AG04450 (cell line): ENCODE measurements around the gene SLC28A1. TPM values are rescaled to one million over a fixed set of nuclear protein-coding genes. Genes with fewer than 3 reads are reported as not detected.

Source experiments
- CTCF ChIA-PET: fragments of 300-600, 350-600 bp; formaldehyde crosslinking; extraction: SDS; loops from one replicate; lab custom pipeline; 2022; ENCODE audit warnings: antibody characterized with exemption, inconsistent platforms; lab: Charles Lee
- POLR2A ChIA-PET: fragments of 350-600 bp; formaldehyde crosslinking; extraction: SDS; loops from one replicate; lab custom pipeline; 2021; ENCODE audit warnings: antibody characterized with exemption, inconsistent platforms; lab: Yijun Ruan, JAX
- DNase-seq: peaks from one replicate; pipeline ENCODE4 v3.0.0-alpha.2; 2011; ENCODE audit warnings: low read depth, low spot score
- H3K27ac ChIP-seq: one replicate; pipeline ENCODE4 v1.5.1; 2012; ENCODE audit warnings: low read depth, low read length, control low read depth
- H3K27me3 ChIP-seq: one replicate; pipeline ENCODE4 v1.6.0; 2012; ENCODE audit warnings: low read length; ENCODE audit not compliant: control insufficient read depth, insufficient read depth
- H3K4me3 ChIP-seq: 2 replicates; pipeline ENCODE4 v1.5.1; 2011; ENCODE audit warnings: mild to moderate bottlenecking, low read depth, low read length, control low read depth
- H3K9me3 ChIP-seq: 2 replicates; pipeline ENCODE4 v1.5.1; 2012; ENCODE audit warnings: low read length; ENCODE audit not compliant: control insufficient read depth, insufficient read depth
- polyA plus RNA-seq: library from polyadenylated mRNA; depleted of rRNA; stranded (reverse); fragments of >200 nt; gene quantifications from 2 replicates; pipeline ENCODE4 v1.2.3, GENCODE V29; 2011
- TF ChIP-seq, protein P1 (sequence below): IDR thresholded peaks from 2 replicates; pipeline ENCODE4 v1.5.1; 2011; ENCODE audit warnings: low read depth, low read length, control low read depth, inconsistent platforms

The SLC28A1 gene
- polyA plus RNA-seq, 1 experiment: not detected

DNA sequence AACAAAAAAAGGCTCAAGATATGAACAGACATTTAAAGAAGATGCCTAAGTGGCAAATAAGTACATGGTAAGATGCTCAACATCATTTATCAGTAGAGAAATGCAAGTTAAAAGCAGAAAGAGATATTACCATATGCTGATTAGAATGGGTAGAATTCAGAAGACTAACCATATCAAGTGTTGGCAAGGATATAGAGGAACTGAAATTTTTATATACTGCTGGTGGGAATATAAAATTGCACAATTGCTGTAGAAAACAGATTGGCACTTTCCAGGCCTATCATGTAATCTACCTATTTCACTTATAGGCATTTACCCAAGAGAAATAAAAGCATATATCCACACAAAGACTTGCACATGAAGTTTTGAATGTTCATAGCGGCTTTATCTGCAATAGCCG, 17.1 kb downstream of the SLC28A1 start:
- no peak overlapping the region for H3K27ac ChIP-seq
- no peak overlapping the region for H3K4me3 ChIP-seq
- ChIA-PET CTCF (interaction anchor here (0.6 kb wide), 1 partner anchor 243 kb away, joined by 4 read pairs; no protein-coding TSS in a partner anchor), POLR2A (no interaction called here)
- H3K9me3 ChIP-seq: no peaks in the 10 kb centered on the region
- no peak for DNase-seq
- peaks cover 6% of the 10 kb centered on the region for H3K27me3 ChIP-seq
- TF ChIP-seq, protein P1, sequence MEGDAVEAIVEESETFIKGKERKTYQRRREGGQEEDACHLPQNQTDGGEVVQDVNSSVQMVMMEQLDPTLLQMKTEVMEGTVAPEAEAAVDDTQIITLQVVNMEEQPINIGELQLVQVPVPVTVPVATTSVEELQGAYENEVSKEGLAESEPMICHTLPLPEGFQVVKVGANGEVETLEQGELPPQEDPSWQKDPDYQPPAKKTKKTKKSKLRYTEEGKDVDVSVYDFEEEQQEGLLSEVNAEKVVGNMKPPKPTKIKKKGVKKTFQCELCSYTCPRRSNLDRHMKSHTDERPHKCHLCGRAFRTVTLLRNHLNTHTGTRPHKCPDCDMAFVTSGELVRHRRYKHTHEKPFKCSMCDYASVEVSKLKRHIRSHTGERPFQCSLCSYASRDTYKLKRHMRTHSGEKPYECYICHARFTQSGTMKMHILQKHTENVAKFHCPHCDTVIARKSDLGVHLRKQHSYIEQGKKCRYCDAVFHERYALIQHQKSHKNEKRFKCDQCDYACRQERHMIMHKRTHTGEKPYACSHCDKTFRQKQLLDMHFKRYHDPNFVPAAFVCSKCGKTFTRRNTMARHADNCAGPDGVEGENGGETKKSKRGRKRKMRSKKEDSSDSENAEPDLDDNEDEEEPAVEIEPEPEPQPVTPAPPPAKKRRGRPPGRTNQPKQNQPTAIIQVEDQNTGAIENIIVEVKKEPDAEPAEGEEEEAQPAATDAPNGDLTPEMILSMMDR: no peak

GRCh38 chr15:84903751-84904150, 19.3 kb downstream of the SLC28A1 start:
- no peak overlapping the region for H3K27ac ChIP-seq
- DNase-seq: no peak
- no peaks in the 10 kb centered on the region for H3K9me3 ChIP-seq
- H3K27me3 ChIP-seq: peaks cover 6% of the 10 kb centered on the region
- POLR2A ChIA-PET: no interaction called here
- CTCF ChIA-PET: interaction anchor here (0.5 to 2.9 kb wide), 2 partner anchors 25 to 268 kb away, joined by 3 to 8 read pairs; no protein-coding TSS in a partner anchor
- H3K4me3 ChIP-seq: no peak overlapping the region
- TF ChIP-seq, protein P1: no peak

DNA sequence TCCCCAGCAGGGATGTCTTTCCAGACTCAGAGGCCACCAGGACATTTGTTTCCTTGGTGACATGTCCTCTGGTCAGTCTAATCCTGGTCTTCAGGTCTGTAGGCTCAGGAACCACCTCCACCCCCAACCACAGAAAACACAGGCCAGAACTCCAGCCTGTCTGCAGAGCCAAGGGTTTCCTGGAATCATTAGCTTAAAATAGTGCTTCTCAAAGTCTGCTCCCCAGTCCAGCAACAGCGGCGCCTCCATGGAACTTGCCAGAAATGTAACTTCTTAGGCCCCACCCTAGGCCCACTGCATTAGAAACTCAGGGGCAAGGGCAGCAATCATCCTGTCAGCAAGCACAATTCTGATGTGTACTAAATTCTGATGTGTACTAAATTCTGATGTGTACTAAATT, 20.0 kb downstream of the SLC28A1 start:
- Histone ChIP-seq H3K27me3 (peaks cover 6% of the 10 kb centered on the region), H3K9me3 (no peaks in the 10 kb centered on the region), H3K27ac (no peak overlapping the region), H3K4me3 (no peak overlapping the region)
- TF ChIP-seq, protein P1: no peak
- no peak for DNase-seq
- CTCF ChIA-PET: interaction anchor here (0.6 to 2.9 kb wide), 3 partner anchors 24 to 121 kb away, joined by 3 to 8 read pairs (median 4); no protein-coding TSS in a partner anchor
- POLR2A ChIA-PET: no interaction called here

DNA sequence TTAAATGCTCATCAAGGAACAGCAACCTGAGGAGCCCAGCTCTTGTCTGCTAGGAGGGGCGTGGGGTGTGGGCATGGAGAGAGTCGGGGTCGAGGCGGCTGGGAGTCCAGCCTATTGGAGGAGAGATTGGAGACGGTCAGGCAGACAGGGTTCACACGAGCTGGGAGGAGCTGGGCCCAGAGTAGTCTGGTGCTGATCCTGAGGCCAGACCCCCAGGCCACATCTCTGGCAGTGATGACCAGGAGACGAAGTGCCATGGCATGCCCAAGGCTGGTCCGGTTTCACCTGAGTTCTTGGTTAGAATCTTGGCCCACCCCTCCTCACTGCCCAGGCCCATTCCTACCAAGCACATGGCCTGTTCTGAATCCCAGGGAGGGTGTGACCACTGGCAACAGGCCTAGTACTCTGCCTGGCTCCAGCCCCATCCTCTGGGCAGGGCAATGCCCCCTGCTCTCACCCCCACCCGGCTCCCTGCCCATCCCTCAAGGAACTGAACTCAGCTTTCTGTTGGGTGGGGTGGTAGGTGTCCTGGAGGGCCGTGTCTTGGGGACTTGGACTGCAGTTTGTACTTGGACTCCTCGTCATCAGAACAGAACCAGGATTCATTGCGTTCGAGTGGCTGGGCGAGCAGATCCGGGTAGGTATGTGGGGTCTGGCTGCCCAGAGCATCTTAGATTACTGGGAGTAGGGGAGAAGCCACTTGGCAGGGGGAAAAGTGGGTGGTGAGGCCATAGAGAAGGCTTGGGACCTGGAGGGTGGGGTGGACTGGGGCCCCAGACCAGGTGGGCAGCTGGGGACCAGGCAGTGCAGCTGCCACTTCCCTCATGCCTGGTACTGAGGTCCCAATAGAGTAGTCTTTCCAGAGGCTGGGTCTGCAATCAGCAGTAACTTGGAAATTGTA, 20.8 kb downstream of the SLC28A1 start:
- ChIA-PET CTCF (interaction anchor here (0.9 to 2.9 kb wide), 2 partner anchors 23 to 27 kb away, joined by 4 to 8 read pairs; no protein-coding TSS in a partner anchor), POLR2A (no interaction called here)
- H3K27ac ChIP-seq: no peak overlapping the region
- DNase-seq: no peak
- no peak overlapping the region for H3K4me3 ChIP-seq
- TF ChIP-seq, protein P1: no peak
- peaks cover 6% of the 10 kb centered on the region for H3K27me3 ChIP-seq
- no peaks in the 10 kb centered on the region for H3K9me3 ChIP-seq

GRCh38 chr15:84907731-84908130, 23.3 kb downstream of the SLC28A1 start:
- ChIA-PET CTCF (interaction anchor here (0.6 to 1.4 kb wide), 2 partner anchors 21 to 320 kb away, joined by 3 to 6 read pairs; no protein-coding TSS in a partner anchor), POLR2A (no interaction called here)
- no peaks in the 10 kb centered on the region for H3K27me3 ChIP-seq

More at GRCh38 chr15:84907731-84908130, 23.3 kb downstream of the SLC28A1 start:
- Histone ChIP-seq H3K9me3 (no peaks in the 10 kb centered on the region; the same call in 1 of the 2 replicates), H3K4me3 (no peak overlapping the region), H3K27ac (no peak overlapping the region)
- TF ChIP-seq, protein P1: no peak
- no peak for DNase-seq
